Caco-2 (cell line): Measurements from ENCODE around the gene SOHLH1. TPM values are rescaled to one million over a fixed set of nuclear protein-coding genes. Genes with fewer than 3 reads are reported as not detected.

ENCODE experiments used
- BruUV-seq: library from RNA; stranded (reverse); fragments of 400-500 nt; replicated peaks from 2 replicates; lab custom pipeline; 2021; lab: Mats Ljungman, UMichigan
- CTCF ChIA-PET: fragments of 300-600 bp; sonication (Branson Sonifier 250); formaldehyde crosslinking; loops from one replicate; lab custom pipeline; 2022; ENCODE audit warnings: antibody characterized with exemption; lab: Charles Lee
- POLR2A ChIA-PET: fragments of 300-600 bp; sonication (Branson Sonifier 250); formaldehyde crosslinking; loops from one replicate; lab custom pipeline; 2022; ENCODE audit warnings: antibody characterized with exemption; lab: Charles Lee
- DNase-seq, 2 experiments: peaks; one replicate each; pipeline versions ENCODE4 v3.0.0 to v3.0.0-alpha.2; 2020 to 2022
- H3K27me3 ChIP-seq: replicated peaks from 2 replicates; pipeline ENCODE4 v1.6.0; 2011; ENCODE audit warnings: low read length; ENCODE audit not compliant: control insufficient read depth, insufficient read depth
- H3K36me3 ChIP-seq: 2 replicates; pipeline ENCODE4 v1.5.1; 2011; ENCODE audit warnings: low read length; ENCODE audit not compliant: control insufficient read depth, insufficient read depth
- H3K4me1 ChIP-seq: fragments of 250-450 bp; sonication (Bioruptor Pico); 2 replicates; pipeline ENCODE4 v1.5.1; 2020; ENCODE audit warnings: mild to moderate bottlenecking
- H3K4me3 ChIP-seq: 2 replicates; pipeline ENCODE4 v1.5.1; 2011; ENCODE audit warnings: low read depth, mild to moderate bottlenecking, control low read depth, low read length
- H3K9me3 ChIP-seq: fragments of 250-450 bp; sonication (Bioruptor Pico); 2 replicates; pipeline ENCODE4 v1.5.1; 2020; ENCODE audit warnings: mild to moderate bottlenecking, moderate library complexity
- H3K27ac Mint-ChIP-seq: one replicate; pipeline ENCODE4 v1.8.0; 2022; ENCODE audit warnings: mixed read lengths; ENCODE audit not compliant: unreplicated experiment
- H3K27me3 Mint-ChIP-seq: one replicate; pipeline ENCODE4 v1.8.0; 2022; ENCODE audit warnings: mixed read lengths; ENCODE audit not compliant: insufficient read depth, unreplicated experiment
- H3K36me3 Mint-ChIP-seq: one replicate; pipeline ENCODE4 v1.8.0; 2022; ENCODE audit warnings: mild to moderate bottlenecking, mixed read lengths; ENCODE audit not compliant: insufficient read depth, unreplicated experiment
- H3K4me1 Mint-ChIP-seq: one replicate; pipeline ENCODE4 v1.8.0; 2022; ENCODE audit warnings: low read depth, mixed read lengths; ENCODE audit not compliant: unreplicated experiment
- H3K4me3 Mint-ChIP-seq: one replicate; pipeline ENCODE4 v1.8.0; 2022; ENCODE audit warnings: mild to moderate bottlenecking, moderate library complexity, mixed read lengths; ENCODE audit not compliant: unreplicated experiment
- H3K9me3 Mint-ChIP-seq: one replicate; pipeline ENCODE4 v1.8.0; 2022; ENCODE audit warnings: mixed read lengths; ENCODE audit not compliant: unreplicated experiment
- CTCF ChIP-seq, 2 experiments: fragments of 200-600 bp in 1 of 2; IDR thresholded peaks; 1 replicate in 1 of 2; 2 replicates in 1 of 2; pipeline versions ENCODE4 v1.5.1 to v1.8.0; 2011 to 2022; ENCODE audit warnings: antibody characterized with exemption in 1 of 2, control low read depth in 1 of 2, inconsistent platforms in 1 of 2, low read depth in 1 of 2, low read length in 1 of 2, mild to moderate bottlenecking in 1 of 2, moderate library complexity in 1 of 2; ENCODE audit not compliant: insufficient read depth in 1 of 2, severe bottlenecking in 1 of 2, unreplicated experiment in 1 of 2
- intact Hi-C: fragments of 100-400 bp; cut with micrococcal nuclease; formaldehyde crosslinking; loops from one replicate; pipeline ENCODE4 v1.10.0; 2022; ENCODE audit not compliant: unreplicated experiment
- total RNA-seq: library from RNA; stranded (reverse); gene quantifications from 2 replicates; pipeline ENCODE4 v1.2.3, GENCODE V29; 2022

SOHLH1 gene
- total RNA-seq, 1 experiment from 2014 or later, result 44.9 TPM

GRCh38 chr9:135719472-135719871 lies 20.2 kb upstream of the SOHLH1 start:
- BruUV-seq, result no TSS peak
- Mint-ChIP-seq H3K9me3 (no peaks in the 10 kb centered on the region), H3K27me3 (peaks cover 13% of the 10 kb centered on the region), H3K36me3 (no peaks in the 10 kb centered on the region), H3K4me3 (no peak overlapping the region), H3K4me1 (no peaks in the 10 kb centered on the region), H3K27ac (no peak overlapping the region)
- Histone ChIP-seq H3K27me3 (no peaks in the 10 kb centered on the region; the same call in 1 of the 2 replicates), H3K36me3 (no peaks in the 10 kb centered on the region), H3K4me1 (no peaks in the 10 kb centered on the region), H3K9me3 (no peaks in the 10 kb centered on the region), H3K4me3 (no peak overlapping the region)
- ChIA-PET CTCF (no interaction called here), POLR2A (no interaction called here)
- no peak for TF ChIP-seq CTCF (IDR thresholded peaks at IDR 0.05; ENCODE audit: insufficient read depth in 1 of 2, low read depth in 1 of 2, low read length in 1 of 2, severe bottlenecking in 1 of 2, unreplicated experiment in 1 of 2)
- intact Hi-C loops, result no loop called here
- no peak for DNase-seq

DNA sequence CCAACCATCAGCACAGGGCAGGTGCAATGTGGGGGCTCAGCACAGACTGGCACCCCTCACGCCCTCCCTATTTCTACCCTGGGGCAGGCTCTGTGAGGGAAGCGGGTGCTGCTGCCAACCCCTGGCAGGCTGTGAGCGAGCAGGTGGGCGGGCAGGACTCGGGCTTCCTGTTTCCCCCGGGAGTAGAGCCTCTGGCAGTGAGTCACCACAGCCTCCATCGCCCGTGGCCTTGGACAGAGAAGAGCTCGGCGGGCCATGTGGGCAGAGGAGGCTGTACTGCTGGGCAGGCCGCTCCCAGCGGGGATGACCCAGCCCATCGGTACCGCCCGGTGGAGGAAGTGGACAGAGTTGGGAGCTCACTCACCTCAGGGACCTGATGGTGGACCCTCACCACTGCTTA lies 19.3 kb upstream of the SOHLH1 start:
- intact Hi-C loops, result no loop called here
- no peaks in the 10 kb centered on the region for H3K9me3 ChIP-seq
- POLR2A ChIA-PET, result no interaction called here
- Mint-ChIP-seq H3K4me1 (no peaks in the 10 kb centered on the region), H3K36me3 (no peaks in the 10 kb centered on the region), H3K9me3 (no peaks in the 10 kb centered on the region), H3K27ac (no peak overlapping the region), H3K4me3 (no peak overlapping the region), H3K27me3 (peaks cover 13% of the 10 kb centered on the region)
- no peaks in the 10 kb centered on the region; the same call in 1 of the 2 replicates for H3K27me3 ChIP-seq
- no peak overlapping the region for H3K4me3 ChIP-seq
- CTCF ChIA-PET, result no interaction called here
- no TSS peak for BruUV-seq
- H3K36me3 ChIP-seq, result no peaks in the 10 kb centered on the region
- no peak for DNase-seq
- no peak for TF ChIP-seq CTCF (IDR thresholded peaks at IDR 0.05; ENCODE audit: insufficient read depth in 1 of 2, low read depth in 1 of 2, low read length in 1 of 2, severe bottlenecking in 1 of 2, unreplicated experiment in 1 of 2)
- no peaks in the 10 kb centered on the region for H3K4me1 ChIP-seq

DNA sequence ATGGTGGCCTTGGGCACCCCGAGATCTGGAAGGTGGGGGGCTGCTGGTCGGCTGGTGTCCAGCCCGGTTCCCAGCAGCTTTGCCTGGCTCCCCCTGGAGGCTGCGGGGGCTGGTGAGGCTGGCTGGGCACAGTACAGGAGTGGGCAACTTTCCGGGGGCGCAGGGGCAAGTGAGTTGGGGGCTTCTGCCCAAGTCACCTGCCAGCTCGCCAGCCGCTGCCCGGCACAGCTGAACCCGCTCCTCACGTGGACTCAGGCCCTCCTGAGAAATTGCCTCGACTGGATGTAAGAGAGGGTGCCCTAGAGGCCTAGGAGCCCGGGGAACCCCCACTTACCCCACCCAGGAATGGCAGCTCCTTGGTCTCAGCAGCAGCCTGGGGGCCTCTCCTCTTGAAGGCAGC lies 18.1 kb upstream of the SOHLH1 start:
- H3K4me3 Mint-ChIP-seq, result no peak overlapping the region
- H3K4me3 ChIP-seq, result no peak overlapping the region
- peaks cover 13% of the 10 kb centered on the region for H3K27me3 Mint-ChIP-seq
- H3K36me3 Mint-ChIP-seq, result no peaks in the 10 kb centered on the region
- no peak overlapping the region for H3K27ac Mint-ChIP-seq
- DNase-seq, result no peak
- no peaks in the 10 kb centered on the region for H3K4me1 Mint-ChIP-seq
- no TSS peak for BruUV-seq
- H3K36me3 ChIP-seq, result no peaks in the 10 kb centered on the region
- POLR2A ChIA-PET, result no interaction called here
- CTCF ChIA-PET, result no interaction called here
- no peak for TF ChIP-seq CTCF (IDR thresholded peaks at IDR 0.05; ENCODE audit: insufficient read depth in 1 of 2, low read depth in 1 of 2, low read length in 1 of 2, severe bottlenecking in 1 of 2, unreplicated experiment in 1 of 2)
- H3K9me3 Mint-ChIP-seq, result no peaks in the 10 kb centered on the region
- no peaks in the 10 kb centered on the region; the same call in 1 of the 2 replicates for H3K27me3 ChIP-seq
- no peaks in the 10 kb centered on the region for H3K4me1 ChIP-seq
- intact Hi-C loops, result no loop called here
- no peaks in the 10 kb centered on the region for H3K9me3 ChIP-seq
